Subcutaneous abdominal adipose tissue (tissue), 5 donors: ENCODE data around the gene WNT9B.
A peak's percentile ranks its signal among the peaks of the same experiment; 100 is the strongest.

Source experiments
- H3K27ac ChIP-seq: one replicate; pipeline ENCODE4 v1.7.0; 2013; ENCODE audit warnings: low read depth, mild to moderate bottlenecking, inconsistent platforms, low read length, moderate library complexity
- H3K27me3 ChIP-seq, 5 donors: one replicate each; pipeline ENCODE4 v1.7.0; 2013; ENCODE audit warnings: low read length in 5 of 5, inconsistent platforms in 1 of 5; ENCODE audit not compliant: control insufficient read depth in 5 of 5, insufficient read depth in 4 of 5
- H3K36me3 ChIP-seq, 5 donors: one replicate each; pipeline ENCODE4 v1.7.0; 2013; ENCODE audit warnings: low read length in 5 of 5; ENCODE audit not compliant: control insufficient read depth in 5 of 5, insufficient read depth in 5 of 5
- H3K4me1 ChIP-seq, 5 donors: one replicate each; pipeline ENCODE4 v1.7.0; 2013; ENCODE audit warnings: low read length in 5 of 5, mild to moderate bottlenecking in 3 of 5, moderate library complexity in 1 of 5; ENCODE audit not compliant: control insufficient read depth in 5 of 5, insufficient read depth in 5 of 5
- H3K4me3 ChIP-seq, 5 donors: one replicate each; pipeline ENCODE4 v1.7.0; 2013; ENCODE audit warnings: low read length in 5 of 5, low read depth in 1 of 5
- H3K9ac ChIP-seq, 5 donors: one replicate each; pipeline ENCODE4 v1.7.0; 2013; ENCODE audit warnings: low read length in 5 of 5, mild to moderate bottlenecking in 4 of 5, moderate library complexity in 3 of 5
- H3K9me3 ChIP-seq, 5 donors: one replicate each; pipeline ENCODE4 v1.7.0; 2013; ENCODE audit warnings: low read length in 5 of 5; ENCODE audit not compliant: control insufficient read depth in 5 of 5
- donor health status: healthy.
- donor health status: healthy.
- donor health status: healthy.
- donor health status: healthy.
- donor health status: healthy.

The WNT9B gene

GRCh38 chr17:46851029-46851741 is at the start of gene WNT9B:
Gene WNT9B (plus strand): TSS chr17:46851583. CDS start chr17:46851639, 56 bp downstream.
- Histone ChIP-seq H3K9ac (peak within 1 kb of the TSS in 1 of 5 donors; percentile 41), H3K9me3 (no peaks in the 10 kb centered on the region), H3K4me1 (peaks cover 0 to 14% (median 11%) of the 10 kb centered on the region in 5 donors), H3K36me3 (no peaks in the 10 kb centered on the region), H3K27me3 (peaks cover 30 to 57% (median 49%) of the 10 kb centered on the region in 5 donors), H3K4me3 (peak within 1 kb of the TSS in 4 of 5 donors; percentile 22 to 57 (median 46)), H3K27ac (no peak within 1 kb of the TSS)

- Histone ChIP-seq H3K9ac (no peak overlapping the region), H3K9me3 (no peaks in the 10 kb centered on the region), H3K4me3 (no peak overlapping the region), H3K36me3 (no peaks in the 10 kb centered on the region), H3K27ac (no peak overlapping the region), H3K4me1 (no peaks in the 10 kb centered on the region), H3K27me3 (peaks cover 0 to 8% (median 2%) of the 10 kb centered on the region in 5 donors)
Measured at GRCh38 chr17:46802800-46803199, 48.6 kb upstream of the WNT9B start.

- no peak overlapping the region for H3K27ac ChIP-seq
- H3K4me3 ChIP-seq: no peak overlapping the region
- no peaks in the 10 kb centered on the region for H3K4me1 ChIP-seq
- no peaks in the 10 kb centered on the region for H3K36me3 ChIP-seq
- H3K9ac ChIP-seq: no peak overlapping the region
- H3K9me3 ChIP-seq: no peaks in the 10 kb centered on the region
- H3K27me3 ChIP-seq: peaks cover 0 to 8% (median 2%) of the 10 kb centered on the region in 5 donors
Measured at GRCh38 chr17:46803544-46803943, 47.8 kb upstream of the WNT9B start.

GRCh38 chr17:46805771-46806170 is 45.6 kb upstream of the WNT9B start:
- no peaks in the 10 kb centered on the region for H3K9me3 ChIP-seq
- no peak overlapping the region for H3K9ac ChIP-seq
- no peaks in the 10 kb centered on the region for H3K36me3 ChIP-seq
- H3K27ac ChIP-seq: no peak overlapping the region
- peaks cover 0 to 5% (median 4%) of the 10 kb centered on the region in 5 donors for H3K27me3 ChIP-seq
- H3K4me3 ChIP-seq: no peak overlapping the region
- no peaks in the 10 kb centered on the region for H3K4me1 ChIP-seq

GRCh38 chr17:46809110-46809571 is 42.2 kb upstream of the WNT9B start:
- Histone ChIP-seq H3K9ac (no peak overlapping the region), H3K27ac (no peak overlapping the region), H3K36me3 (no peaks in the 10 kb centered on the region), H3K9me3 (no peaks in the 10 kb centered on the region), H3K27me3 (peaks cover 8 to 23% (median 15%) of the 10 kb centered on the region in 5 donors), H3K4me3 (no peak overlapping the region), H3K4me1 (no peaks in the 10 kb centered on the region)

GRCh38 chr17:46810837-46811236 is 40.5 kb upstream of the WNT9B start:
- H3K4me3 ChIP-seq: no peak overlapping the region
- H3K9ac ChIP-seq: no peak overlapping the region
- no peaks in the 10 kb centered on the region for H3K36me3 ChIP-seq
- H3K27ac ChIP-seq: no peak overlapping the region
- no peaks in the 10 kb centered on the region for H3K9me3 ChIP-seq
- peaks cover 20 to 38% (median 32%) of the 10 kb centered on the region in 5 donors for H3K27me3 ChIP-seq
- no peaks in the 10 kb centered on the region for H3K4me1 ChIP-seq

- no peak overlapping the region for H3K4me3 ChIP-seq
- no peaks in the 10 kb centered on the region for H3K9me3 ChIP-seq
- no peak overlapping the region for H3K9ac ChIP-seq
- no peaks in the 10 kb centered on the region for H3K36me3 ChIP-seq
- H3K4me1 ChIP-seq: peaks cover 0 to under 1% (median 0%) of the 10 kb centered on the region in 5 donors
- no peak overlapping the region for H3K27ac ChIP-seq
- peaks cover 31 to 49% (median 44%) of the 10 kb centered on the region in 5 donors for H3K27me3 ChIP-seq
Measured at GRCh38 chr17:46811978-46812583, 39.3 kb upstream of the WNT9B start.

GRCh38 chr17:46812624-46813318 is 38.6 kb upstream of the WNT9B start:
- Histone ChIP-seq H3K27me3 (peaks cover 37 to 56% (median 51%) of the 10 kb centered on the region in 5 donors), H3K4me1 (peaks cover 0 to 2% (median 0%) of the 10 kb centered on the region in 5 donors), H3K36me3 (no peaks in the 10 kb centered on the region), H3K9me3 (no peaks in the 10 kb centered on the region), H3K4me3 (no peak overlapping the region), H3K9ac (no peak overlapping the region), H3K27ac (no peak overlapping the region)

GRCh38 chr17:46813920-46814319 is 37.5 kb upstream of the WNT9B start:
- no peaks in the 10 kb centered on the region for H3K36me3 ChIP-seq
- no peak overlapping the region for H3K9ac ChIP-seq
- no peaks in the 10 kb centered on the region for H3K9me3 ChIP-seq
- no peak overlapping the region for H3K4me3 ChIP-seq
- H3K4me1 ChIP-seq: peaks cover 0 to 9% (median 6%) of the 10 kb centered on the region in 5 donors
- no peak overlapping the region for H3K27ac ChIP-seq
- H3K27me3 ChIP-seq: peaks cover 40 to 64% (median 55%) of the 10 kb centered on the region in 5 donors

- Histone ChIP-seq H3K4me1 (peaks cover 2 to 14% (median 11%) of the 10 kb centered on the region in 5 donors), H3K36me3 (no peaks in the 10 kb centered on the region), H3K27ac (no peak overlapping the region), H3K9me3 (no peaks in the 10 kb centered on the region), H3K9ac (no peak overlapping the region), H3K4me3 (no peak overlapping the region), H3K27me3 (peaks cover 41 to 69% (median 60%) of the 10 kb centered on the region in 5 donors)
Measured at GRCh38 chr17:46814446-46814845, 36.9 kb upstream of the WNT9B start.
